CD4-positive, alpha-beta T cell treated with Interleukin-4 for 4 hours (primary cell): ENCODE results near the gene NCOA5.

Experiments used
- DNase-seq: peaks from one replicate; pipeline ENCODE4 v3.0.0-alpha.2; 2020

Gene NCOA5

DNA sequence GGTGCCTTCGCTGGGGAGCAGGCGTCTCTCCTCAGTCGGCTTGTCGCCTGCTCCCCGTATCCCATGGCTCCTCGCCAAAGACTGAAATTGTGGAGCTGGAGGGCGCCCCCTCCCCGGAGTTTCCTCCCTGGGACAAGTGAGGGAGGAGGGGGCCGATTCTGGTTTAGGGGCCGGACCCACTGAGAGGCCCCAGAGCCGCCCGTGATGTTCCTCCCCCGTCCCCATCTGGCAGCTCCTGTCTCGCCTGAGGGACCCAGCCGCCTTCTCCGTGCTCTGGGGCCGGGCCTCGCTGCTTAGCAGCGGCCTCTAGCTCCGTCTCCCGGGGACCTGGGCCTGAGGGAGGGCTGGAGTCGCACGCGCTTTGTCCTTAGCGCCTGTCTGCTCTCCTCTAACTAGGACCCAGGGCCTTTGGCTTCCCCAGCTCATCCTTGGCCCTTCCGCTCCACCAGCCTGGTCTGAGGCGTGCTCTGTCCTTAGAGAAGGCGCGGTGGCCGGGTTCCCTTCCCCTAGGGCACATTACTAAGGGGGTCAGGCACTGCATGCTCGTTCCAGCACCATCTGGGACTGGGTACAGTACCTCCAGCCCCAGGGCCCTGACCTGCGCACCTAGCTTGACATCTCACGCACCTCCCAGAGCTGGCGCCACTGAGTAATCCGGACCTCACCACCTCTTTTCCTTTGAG lies 31.0 kb downstream of the NCOA5 start:
- no peak for DNase-seq

GRCh38 chr20:46057856-46058598 lies 31.7 kb downstream of the NCOA5 start:
- no peak for DNase-seq

DNA sequence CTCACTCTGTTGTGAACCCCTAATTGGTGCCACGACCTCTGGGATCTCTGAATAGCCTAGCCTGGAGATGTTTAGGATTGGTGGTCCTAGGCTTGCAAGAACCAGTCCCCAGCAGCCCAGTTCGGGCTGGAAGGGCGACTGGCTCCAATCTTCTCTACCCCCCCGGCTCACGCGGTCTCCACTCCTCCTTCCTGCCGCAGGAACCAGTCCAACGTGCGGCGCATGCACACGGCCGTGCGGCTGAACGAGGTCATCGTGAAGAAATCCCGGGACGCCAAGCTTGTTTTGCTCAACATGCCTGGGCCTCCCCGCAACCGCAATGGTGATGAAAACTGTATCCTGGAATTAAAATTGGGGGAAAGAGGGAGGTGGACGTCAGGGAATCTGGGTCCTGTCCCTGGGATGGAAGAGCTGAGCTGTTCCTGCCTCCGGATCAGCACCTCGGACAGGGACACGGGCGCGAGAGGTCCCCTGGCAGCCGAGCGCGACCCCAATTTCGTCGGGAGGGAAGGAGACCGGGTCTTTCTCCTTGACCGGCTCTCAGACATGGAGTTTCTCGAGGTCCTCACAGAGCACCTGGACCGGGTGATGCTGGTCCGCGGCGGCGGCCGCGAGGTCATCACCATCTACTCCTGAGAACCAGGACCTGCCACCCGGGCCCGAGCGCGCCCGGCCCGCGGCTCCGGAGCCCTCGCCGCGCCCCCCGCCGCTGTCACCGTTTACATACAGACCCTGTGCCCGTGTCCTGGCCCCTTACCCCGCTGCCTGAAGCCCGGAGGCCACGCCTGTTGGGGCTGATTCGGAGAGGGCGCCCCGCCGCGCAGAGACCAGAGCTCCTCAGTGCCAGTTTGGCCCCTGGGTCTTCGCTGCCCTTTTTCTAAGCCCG lies 32.5 kb downstream of the NCOA5 start:
- no peak for DNase-seq

- no peak for DNase-seq
These were observed 33.5 kb downstream of the NCOA5 start for GRCh38 chr20:46056027-46056833.

GRCh38 chr20:46055269-46055668 lies 34.5 kb downstream of the NCOA5 start:
- no peak for DNase-seq

DNA sequence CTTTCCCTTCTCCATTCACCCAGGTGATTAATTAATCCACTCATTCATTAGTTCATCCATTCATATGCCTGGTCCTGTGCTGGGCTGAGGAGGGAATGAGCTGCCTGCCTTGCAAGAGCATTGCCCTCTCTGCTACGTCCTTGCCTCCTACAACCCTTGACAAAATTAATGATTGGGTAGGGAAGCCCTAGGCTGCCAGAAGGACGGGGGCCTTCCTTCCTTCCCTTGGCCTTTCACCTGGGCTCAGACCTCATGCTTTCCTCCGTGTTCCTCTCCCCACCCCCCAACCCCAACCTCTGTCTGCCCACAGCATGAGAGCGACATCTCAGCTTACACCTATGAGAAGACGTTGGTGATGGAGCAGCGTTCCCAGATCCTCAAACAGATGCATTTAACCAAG lies 35.2 kb downstream of the NCOA5 start:
- no peak for DNase-seq

DNA sequence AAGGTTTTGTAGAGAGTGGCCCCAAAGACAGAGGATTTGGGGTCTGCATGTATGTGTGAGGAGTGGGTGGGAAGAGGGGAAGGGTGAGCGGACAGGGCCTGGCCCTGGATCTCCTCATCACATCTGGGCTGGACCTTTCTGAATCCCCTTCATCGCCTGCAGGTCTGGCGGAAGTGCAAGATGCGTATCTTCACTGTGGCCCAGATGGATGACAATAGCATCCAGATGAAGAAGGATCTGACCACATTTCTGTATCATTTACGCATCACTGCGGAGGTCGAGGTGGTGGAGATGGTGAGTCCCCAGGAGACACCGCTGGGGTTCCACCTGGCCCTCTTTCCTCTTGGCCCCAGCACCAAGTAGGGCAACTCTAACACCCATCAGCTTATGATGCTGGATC lies 36.3 kb downstream of the NCOA5 start:
- DNase-seq = no peak

- no peak for DNase-seq
These were observed 38.0 kb downstream of the NCOA5 start for GRCh38 chr20:46051556-46052308.

DNA sequence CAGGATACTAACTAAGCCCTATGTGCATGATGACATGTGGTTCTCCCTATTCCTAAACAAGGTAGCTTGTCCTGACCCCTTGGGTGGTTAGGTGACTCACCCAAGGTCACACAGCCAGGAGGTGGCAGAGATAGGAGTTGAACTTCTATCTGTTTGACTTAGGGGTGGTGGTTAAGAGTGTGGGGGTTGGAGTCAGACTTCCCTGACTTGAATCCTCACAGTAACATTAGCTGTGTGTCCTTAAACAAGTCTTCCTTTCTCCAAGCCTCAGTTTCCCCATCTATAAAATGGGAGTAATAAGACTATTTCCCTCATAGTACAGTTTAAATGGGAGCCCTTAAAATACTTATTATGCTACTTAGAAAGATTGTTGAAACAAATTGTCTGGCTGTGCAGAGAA lies 38.9 kb downstream of the NCOA5 start:
- no peak for DNase-seq

DNA sequence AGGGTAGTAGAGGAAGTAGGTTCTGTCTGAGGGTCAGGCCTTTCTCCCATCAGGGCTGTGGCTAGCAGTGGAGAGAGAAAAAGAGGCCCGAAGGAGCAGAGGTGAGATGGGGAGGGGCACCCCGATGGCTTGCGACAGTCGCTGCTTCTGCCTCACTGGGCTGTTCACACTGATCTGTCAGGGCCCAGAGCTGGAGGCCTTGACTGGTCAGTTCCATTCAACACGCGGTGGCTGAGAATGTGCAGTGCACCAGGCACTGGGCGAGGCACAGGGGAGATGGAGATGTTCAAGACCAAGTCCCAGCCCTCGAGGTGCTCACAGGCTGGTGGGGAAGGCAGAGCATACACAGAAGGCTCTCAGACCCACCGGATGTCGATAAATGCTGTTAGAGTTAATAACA lies 39.3 kb downstream of the NCOA5 start:
- DNase-seq = no peak

- DNase-seq = no peak
These were observed 39.9 kb downstream of the NCOA5 start for GRCh38 chr20:46049815-46050214.

- no peak for DNase-seq
These were observed 40.6 kb downstream of the NCOA5 start for GRCh38 chr20:46049190-46049589.

GRCh38 chr20:46047821-46048220 lies 41.9 kb downstream of the NCOA5 start:
- DNase-seq = no peak

- DNase-seq = no peak
These were observed 43.0 kb downstream of the NCOA5 start for GRCh38 chr20:46046588-46047310.

DNA sequence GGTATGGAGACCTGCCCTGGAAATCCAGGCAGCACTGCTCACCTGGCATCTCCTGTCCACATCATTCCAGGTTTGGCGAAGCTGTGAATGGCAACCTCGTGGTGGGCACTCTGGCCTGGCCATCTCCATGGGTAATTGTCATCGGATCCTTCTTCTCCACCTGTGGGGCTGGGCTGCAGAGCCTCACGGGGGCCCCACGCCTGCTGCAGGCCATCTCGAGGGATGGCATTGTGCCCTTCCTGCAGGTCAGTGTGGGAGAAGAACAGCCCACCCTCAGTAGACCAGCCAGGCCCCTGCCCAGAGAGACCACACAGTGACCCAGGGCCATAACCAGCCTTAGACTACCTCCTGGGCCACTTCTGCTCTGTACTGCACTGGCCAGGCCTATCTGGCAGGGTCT lies 44.9 kb downstream of the NCOA5 start:
- DNase-seq = no peak

DNA sequence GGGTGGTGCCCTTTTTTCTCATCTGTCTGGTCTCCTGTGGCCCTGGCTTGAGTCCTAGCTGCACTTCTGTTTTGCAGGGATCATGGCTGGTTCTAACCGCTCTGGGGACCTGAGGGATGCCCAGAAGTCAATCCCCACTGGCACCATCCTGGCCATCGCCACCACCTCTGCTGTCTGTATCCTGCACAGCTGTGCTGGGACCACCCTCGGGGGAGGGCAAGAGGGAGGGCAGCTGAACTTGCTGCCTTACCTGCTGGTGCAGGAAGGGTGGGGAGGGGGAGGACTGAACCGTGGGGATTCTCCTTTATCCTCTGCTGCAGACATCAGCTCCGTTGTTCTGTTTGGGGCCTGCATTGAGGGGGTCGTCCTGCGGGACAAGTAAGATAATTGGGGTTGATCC lies 46.2 kb downstream of the NCOA5 start:
- DNase-seq = no peak

- no peak for DNase-seq
These were observed 48.7 kb downstream of the NCOA5 start for GRCh38 chr20:46040902-46041535.

- no peak for DNase-seq
These were observed 52.7 kb downstream of the NCOA5 start for GRCh38 chr20:46037036-46037435.

DNA sequence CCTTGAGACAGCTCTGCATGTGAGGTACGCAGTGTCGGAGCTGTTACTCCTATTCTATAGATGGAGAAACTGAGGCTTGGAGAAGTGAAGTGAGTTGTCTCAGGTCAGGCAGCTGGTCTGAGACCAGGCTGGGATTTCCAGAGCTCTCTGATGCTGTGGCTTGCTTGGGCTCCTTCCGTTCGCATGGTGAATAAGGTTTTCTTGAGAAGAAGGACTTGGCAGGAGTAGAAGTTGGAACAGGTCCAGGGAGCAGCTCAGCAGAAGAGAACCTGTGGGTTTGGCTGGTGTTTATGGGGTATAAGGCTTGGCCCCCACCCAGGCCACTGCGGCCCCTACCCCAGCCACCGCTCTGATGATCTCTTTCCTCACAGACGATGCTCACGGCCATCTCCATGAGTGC lies 53.4 kb downstream of the NCOA5 start:
- no peak for DNase-seq

DNA sequence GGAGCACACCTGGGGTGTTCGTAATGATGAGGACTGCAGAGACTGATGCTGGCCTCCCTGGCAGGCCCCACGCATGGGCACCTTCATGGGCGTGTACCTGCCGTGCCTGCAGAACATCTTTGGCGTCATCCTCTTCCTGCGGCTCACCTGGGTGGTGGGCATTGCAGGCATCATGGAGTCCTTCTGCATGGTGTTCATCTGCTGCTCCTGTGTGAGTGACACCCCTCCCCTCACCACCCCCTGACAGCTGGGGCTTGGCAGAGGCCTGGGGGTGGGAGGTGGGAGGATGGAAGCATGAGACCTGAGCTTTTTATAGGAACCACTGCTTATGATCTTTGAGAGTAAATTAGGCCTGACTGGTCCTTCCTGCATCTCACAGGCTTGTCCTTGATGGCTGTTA lies 54.0 kb downstream of the NCOA5 start:
- DNase-seq = no peak

- DNase-seq = no peak
These were observed 54.5 kb downstream of the NCOA5 start for GRCh38 chr20:46035253-46035652.
